ENCODE measurements around the gene SPACDR. TPM values are rescaled to one million over a fixed set of nuclear protein-coding genes. Genes with fewer than 3 reads are reported as not detected.

SPACDR gene
- polyA plus RNA-seq, 1 donor from 2014 or later = not detected

DNA sequence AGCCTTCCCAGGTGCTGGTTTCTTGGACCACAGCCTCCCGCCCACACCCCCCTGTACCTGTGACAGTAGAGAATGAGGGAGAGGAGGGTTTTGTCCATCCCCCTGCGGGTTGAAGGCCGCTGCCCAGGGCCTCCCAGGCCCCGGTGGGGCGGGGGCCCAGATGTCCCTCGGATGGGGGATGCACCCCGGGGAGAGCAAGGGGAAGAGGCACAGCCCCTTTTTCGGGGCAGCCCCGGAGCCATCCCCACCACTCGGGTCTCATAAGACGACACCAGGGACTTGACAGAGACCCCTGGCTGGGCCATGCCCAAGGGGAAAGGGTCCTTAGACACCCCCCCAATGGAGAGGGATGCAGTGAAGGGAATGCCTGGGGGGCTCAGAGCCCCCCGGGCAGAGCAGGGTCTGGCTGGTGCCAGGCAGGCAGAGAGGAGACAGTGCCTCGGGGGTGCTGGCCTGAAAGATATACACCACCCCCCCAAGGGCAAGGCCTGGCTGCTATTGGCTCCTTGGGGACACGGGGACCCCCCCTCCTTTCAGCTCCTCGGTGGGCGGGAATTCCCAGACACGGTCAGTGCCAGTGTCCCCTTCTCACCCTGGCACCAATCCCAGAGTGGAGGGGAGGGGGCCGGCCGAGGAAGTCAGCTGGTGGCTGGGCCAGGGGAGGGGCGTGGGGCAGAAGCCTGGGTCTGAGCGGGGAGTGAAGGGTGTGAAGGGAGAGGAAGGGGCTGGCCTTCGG, 3.7 kb upstream of the SPACDR start:
- no peaks in the 10 kb centered on the region for H4K20me1 ChIP-seq (ENCODE audit: insufficient read depth)
- no peaks in the 10 kb centered on the region for H3F3A ChIP-seq (ENCODE audit: insufficient read depth, low read length, poor library complexity, severe bottlenecking)
- no peak overlapping the region for H3K4me3 ChIP-seq (ENCODE audit: low read length)
- no peak overlapping the region for H2AFZ ChIP-seq (ENCODE audit: low read depth, low read length)
- H3K36me3 ChIP-seq (ENCODE audit: insufficient read depth, low read length) = no peaks in the 10 kb centered on the region
- no peaks in the 10 kb centered on the region for H3K9me3 ChIP-seq (ENCODE audit: low read length)
- no peaks in the 10 kb centered on the region for H3K79me2 ChIP-seq (replicated peaks; ENCODE audit: insufficient read depth, low read length)
- no peak overlapping the region for H3K4me2 ChIP-seq (ENCODE audit: low read length)
- TF ChIP-seq EZH2 (IDR thresholded peaks at IDR 0.05; ENCODE audit: borderline replicate concordance, insufficient read depth, low read length, poor library complexity, severe bottlenecking) (no peak), POLR2AphosphoS5 (IDR thresholded peaks at IDR 0.05) (no peak), RAD21 (conservative IDR thresholded peaks at IDR 0.05) (no peak), TAF1 (IDR thresholded peaks at IDR 0.05; ENCODE audit: low read depth) (no peak), SMC3 (conservative IDR thresholded peaks at IDR 0.05; ENCODE audit: poor library complexity) (no peak), MXI1 (conservative IDR thresholded peaks at IDR 0.05; ENCODE audit: poor library complexity, severe bottlenecking) (no peak), EP300 (conservative IDR thresholded peaks at IDR 0.05; ENCODE audit: poor library complexity, severe bottlenecking) (no peak)
- TF ChIP-seq, protein P1, sequence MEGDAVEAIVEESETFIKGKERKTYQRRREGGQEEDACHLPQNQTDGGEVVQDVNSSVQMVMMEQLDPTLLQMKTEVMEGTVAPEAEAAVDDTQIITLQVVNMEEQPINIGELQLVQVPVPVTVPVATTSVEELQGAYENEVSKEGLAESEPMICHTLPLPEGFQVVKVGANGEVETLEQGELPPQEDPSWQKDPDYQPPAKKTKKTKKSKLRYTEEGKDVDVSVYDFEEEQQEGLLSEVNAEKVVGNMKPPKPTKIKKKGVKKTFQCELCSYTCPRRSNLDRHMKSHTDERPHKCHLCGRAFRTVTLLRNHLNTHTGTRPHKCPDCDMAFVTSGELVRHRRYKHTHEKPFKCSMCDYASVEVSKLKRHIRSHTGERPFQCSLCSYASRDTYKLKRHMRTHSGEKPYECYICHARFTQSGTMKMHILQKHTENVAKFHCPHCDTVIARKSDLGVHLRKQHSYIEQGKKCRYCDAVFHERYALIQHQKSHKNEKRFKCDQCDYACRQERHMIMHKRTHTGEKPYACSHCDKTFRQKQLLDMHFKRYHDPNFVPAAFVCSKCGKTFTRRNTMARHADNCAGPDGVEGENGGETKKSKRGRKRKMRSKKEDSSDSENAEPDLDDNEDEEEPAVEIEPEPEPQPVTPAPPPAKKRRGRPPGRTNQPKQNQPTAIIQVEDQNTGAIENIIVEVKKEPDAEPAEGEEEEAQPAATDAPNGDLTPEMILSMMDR (IDR thresholded peaks at IDR 0.05; ENCODE audit: poor library complexity, severe bottlenecking) = no peak
- TF ChIP-seq, protein P2, sequence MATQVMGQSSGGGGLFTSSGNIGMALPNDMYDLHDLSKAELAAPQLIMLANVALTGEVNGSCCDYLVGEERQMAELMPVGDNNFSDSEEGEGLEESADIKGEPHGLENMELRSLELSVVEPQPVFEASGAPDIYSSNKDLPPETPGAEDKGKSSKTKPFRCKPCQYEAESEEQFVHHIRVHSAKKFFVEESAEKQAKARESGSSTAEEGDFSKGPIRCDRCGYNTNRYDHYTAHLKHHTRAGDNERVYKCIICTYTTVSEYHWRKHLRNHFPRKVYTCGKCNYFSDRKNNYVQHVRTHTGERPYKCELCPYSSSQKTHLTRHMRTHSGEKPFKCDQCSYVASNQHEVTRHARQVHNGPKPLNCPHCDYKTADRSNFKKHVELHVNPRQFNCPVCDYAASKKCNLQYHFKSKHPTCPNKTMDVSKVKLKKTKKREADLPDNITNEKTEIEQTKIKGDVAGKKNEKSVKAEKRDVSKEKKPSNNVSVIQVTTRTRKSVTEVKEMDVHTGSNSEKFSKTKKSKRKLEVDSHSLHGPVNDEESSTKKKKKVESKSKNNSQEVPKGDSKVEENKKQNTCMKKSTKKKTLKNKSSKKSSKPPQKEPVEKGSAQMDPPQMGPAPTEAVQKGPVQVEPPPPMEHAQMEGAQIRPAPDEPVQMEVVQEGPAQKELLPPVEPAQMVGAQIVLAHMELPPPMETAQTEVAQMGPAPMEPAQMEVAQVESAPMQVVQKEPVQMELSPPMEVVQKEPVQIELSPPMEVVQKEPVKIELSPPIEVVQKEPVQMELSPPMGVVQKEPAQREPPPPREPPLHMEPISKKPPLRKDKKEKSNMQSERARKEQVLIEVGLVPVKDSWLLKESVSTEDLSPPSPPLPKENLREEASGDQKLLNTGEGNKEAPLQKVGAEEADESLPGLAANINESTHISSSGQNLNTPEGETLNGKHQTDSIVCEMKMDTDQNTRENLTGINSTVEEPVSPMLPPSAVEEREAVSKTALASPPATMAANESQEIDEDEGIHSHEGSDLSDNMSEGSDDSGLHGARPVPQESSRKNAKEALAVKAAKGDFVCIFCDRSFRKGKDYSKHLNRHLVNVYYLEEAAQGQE (IDR thresholded peaks at IDR 0.05; ENCODE audit: borderline replicate concordance) = no peak
- no peaks in the 10 kb centered on the region for H3K27me3 ChIP-seq (ENCODE audit: insufficient read depth, low read depth, low read length)
- H3K27ac ChIP-seq (ENCODE audit: low read length) = no peak overlapping the region
- H3K9me2 ChIP-seq (ENCODE audit: insufficient read depth, low read length) = no peaks in the 10 kb centered on the region
- no peak overlapping the region for H3K9ac ChIP-seq (ENCODE audit: low read length)

DNA sequence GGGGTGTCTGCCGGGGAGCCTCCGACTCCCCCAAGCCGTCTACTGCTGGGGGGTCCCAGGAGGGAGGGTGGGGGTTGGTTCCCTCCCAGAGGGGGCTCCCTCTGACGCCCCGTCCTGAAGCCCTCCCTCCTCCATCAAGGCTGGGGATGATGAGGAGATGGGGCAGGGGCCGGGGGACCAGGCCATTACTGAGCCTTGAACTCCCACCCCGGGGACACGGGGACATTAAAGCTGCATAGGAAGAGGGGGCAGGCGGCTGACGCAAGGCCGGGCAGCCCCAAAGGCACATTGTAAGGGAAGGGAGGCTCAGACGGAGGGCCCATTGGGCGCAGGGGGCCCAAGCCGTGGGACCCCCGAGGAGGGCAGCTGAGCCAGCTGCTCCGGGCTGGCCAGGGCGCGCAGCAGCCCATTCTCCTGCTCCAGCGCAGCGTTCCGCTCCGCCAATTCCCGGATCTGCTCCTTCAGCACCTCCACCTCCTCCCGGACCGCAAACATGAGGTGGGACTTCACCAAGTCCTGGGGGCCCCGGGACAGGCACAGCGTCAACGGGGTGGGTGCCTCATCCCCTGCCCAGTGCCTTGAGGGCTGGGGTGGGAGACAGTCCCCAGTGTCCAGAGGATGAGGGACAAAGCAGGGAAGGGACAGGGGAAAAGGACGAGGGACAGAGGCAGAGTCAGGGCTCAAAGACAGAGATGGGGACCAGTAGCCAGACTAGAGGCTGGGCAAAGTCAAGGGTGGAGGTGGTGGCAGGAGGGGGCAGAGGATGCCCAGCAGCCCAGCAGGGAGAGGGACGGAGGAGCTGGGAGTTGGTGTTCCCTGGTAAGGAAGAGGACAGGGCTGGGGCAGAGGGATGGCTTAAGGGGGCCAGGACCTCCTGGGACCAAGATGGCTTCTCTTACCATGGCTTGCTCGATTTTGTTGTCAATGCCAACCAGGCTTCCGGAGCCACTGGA, 2.9 kb upstream of the SPACDR start:
- no peaks in the 10 kb centered on the region for H3K79me2 ChIP-seq (replicated peaks; ENCODE audit: insufficient read depth, low read length)
- H3K4me3 ChIP-seq (ENCODE audit: low read length) = no peak overlapping the region
- H3K27me3 ChIP-seq (ENCODE audit: insufficient read depth, low read depth, low read length) = no peaks in the 10 kb centered on the region
- no peak overlapping the region for H3K27ac ChIP-seq (ENCODE audit: low read length)
- H3K36me3 ChIP-seq (ENCODE audit: insufficient read depth, low read length) = no peaks in the 10 kb centered on the region
- no peak overlapping the region for H3K4me2 ChIP-seq (ENCODE audit: low read length)
- no peaks in the 10 kb centered on the region for H3F3A ChIP-seq (ENCODE audit: insufficient read depth, low read length, poor library complexity, severe bottlenecking)
- TF ChIP-seq MXI1 (conservative IDR thresholded peaks at IDR 0.05; ENCODE audit: poor library complexity, severe bottlenecking) = no peak
- no peak for TF ChIP-seq EP300 (conservative IDR thresholded peaks at IDR 0.05; ENCODE audit: poor library complexity, severe bottlenecking)
- no peak for TF ChIP-seq EZH2 (IDR thresholded peaks at IDR 0.05; ENCODE audit: borderline replicate concordance, insufficient read depth, low read length, poor library complexity, severe bottlenecking)
- no peak for TF ChIP-seq POLR2AphosphoS5 (IDR thresholded peaks at IDR 0.05)
- TF ChIP-seq, protein P2 (IDR thresholded peaks at IDR 0.05; ENCODE audit: borderline replicate concordance) = no peak
- TF ChIP-seq SMC3 (conservative IDR thresholded peaks at IDR 0.05; ENCODE audit: poor library complexity) = no peak
- no peak for TF ChIP-seq RAD21 (conservative IDR thresholded peaks at IDR 0.05)
- TF ChIP-seq, protein P1 (IDR thresholded peaks at IDR 0.05; ENCODE audit: poor library complexity, severe bottlenecking) = no peak
- no peak for TF ChIP-seq TAF1 (IDR thresholded peaks at IDR 0.05; ENCODE audit: low read depth)
- no peak overlapping the region for H2AFZ ChIP-seq (ENCODE audit: low read depth, low read length)
- no peaks in the 10 kb centered on the region for H4K20me1 ChIP-seq (ENCODE audit: insufficient read depth)
- no peaks in the 10 kb centered on the region for H3K9me3 ChIP-seq (ENCODE audit: low read length)
- H3K9ac ChIP-seq (ENCODE audit: low read length) = no peak overlapping the region
- no peaks in the 10 kb centered on the region for H3K9me2 ChIP-seq (ENCODE audit: insufficient read depth, low read length)

All from neural cell (in vitro differentiated cells).